PC-3 (cell line): ENCODE measurements around the gene FOXE1. TPM values are rescaled to one million over a fixed set of nuclear protein-coding genes. Genes with fewer than 3 reads are reported as not detected.

Source experiments
- ATAC-seq: fragments of 200-7000 bp; cut with Tn5 transposase; 2 replicates; pipeline ENCODE4 v1.9.1; 2020; ENCODE audit warnings: mild to moderate bottlenecking, moderate library complexity
- BruUV-seq: library from RNA; stranded (reverse); fragments of 400-500 nt; replicated peaks from 2 replicates; lab custom pipeline; 2021; lab: Mats Ljungman, UMichigan
- CTCF ChIA-PET: fragments of 300-600 bp; sonication (Branson Sonifier 250); formaldehyde crosslinking; loops from one replicate; lab custom pipeline; 2022; ENCODE audit warnings: antibody characterized with exemption; lab: Charles Lee
- POLR2A ChIA-PET: fragments of 300-600 bp; sonication (Branson Sonifier 250); formaldehyde crosslinking; loops from one replicate; lab custom pipeline; 2022; ENCODE audit warnings: antibody characterized with exemption; ENCODE audit not compliant: unreplicated experiment; lab: Charles Lee
- DNase-seq: peaks from one replicate; pipeline ENCODE4 v3.0.0-alpha.2; 2015
- H2AFZ ChIP-seq: fragments of 300-600 bp; sonication (generic); 2 replicates; pipeline ENCODE4 v1.6.0; 2016; ENCODE audit warnings: antibody characterized with exemption, low read length
- H3F3A ChIP-seq: fragments of 300-600 bp; sonication (generic); one replicate; pipeline ENCODE4 v1.6.0; 2017; ENCODE audit warnings: antibody characterized with exemption, low read length, control low read depth, mild to moderate bottlenecking; ENCODE audit not compliant: unreplicated experiment
- H3K27ac ChIP-seq: fragments of 300-600 bp; sonication (generic); 2 replicates; pipeline ENCODE4 v1.5.1; 2016; ENCODE audit warnings: mild to moderate bottlenecking, low read length
- H3K27me3 ChIP-seq: fragments of 300-600 bp; sonication (generic); 2 replicates; pipeline ENCODE4 v1.6.1; 2016; ENCODE audit warnings: low read length, mixed read lengths
- H3K36me3 ChIP-seq: fragments of 300-600 bp; sonication (generic); 2 replicates; pipeline ENCODE4 v1.6.1; 2016; ENCODE audit warnings: low read depth, mixed run types, low read length, mixed read lengths
- H3K4me1 ChIP-seq: fragments of 300-600 bp; sonication (generic); 2 replicates; pipeline ENCODE4 v1.5.1; 2016; ENCODE audit warnings: low read length; ENCODE audit not compliant: insufficient read depth
- H3K4me2 ChIP-seq: fragments of 300-600 bp; sonication (generic); 2 replicates; pipeline ENCODE4 v1.6.0; 2016; ENCODE audit warnings: low read length
- H3K4me3 ChIP-seq: fragments of 300-600 bp; sonication (generic); 2 replicates; pipeline ENCODE4 v1.5.1; 2016; ENCODE audit warnings: mild to moderate bottlenecking, low read length, mixed read lengths
- H3K79me2 ChIP-seq: fragments of 300-600 bp; sonication (generic); 2 replicates; pipeline ENCODE4 v1.6.1; 2017; ENCODE audit warnings: low read length, mixed read lengths
- H3K9ac ChIP-seq: fragments of 300-600 bp; sonication (generic); 2 replicates; pipeline ENCODE4 v1.6.0; 2016; ENCODE audit warnings: mild to moderate bottlenecking, low read length
- H3K9me2 ChIP-seq: fragments of 300-600 bp; sonication (generic); replicated peaks from 2 replicates; pipeline ENCODE4 v1.6.1; 2016; ENCODE audit warnings: mixed run types, low read length, mixed read lengths
- H3K9me3 ChIP-seq: fragments of 300-600 bp; sonication (generic); 2 replicates; pipeline ENCODE4 v1.6.1; 2016; ENCODE audit warnings: low read length, mixed read lengths
- H4K20me1 ChIP-seq: fragments of 300-600 bp; sonication (generic); 2 replicates; pipeline ENCODE4 v1.6.1; 2016; ENCODE audit warnings: low read length, mixed read lengths
- EZH2 ChIP-seq: fragments of 300-600 bp; sonication (generic); IDR thresholded peaks from one replicate; pipeline ENCODE4 v1.6.1; 2017; ENCODE audit warnings: antibody characterized with exemption, mild to moderate bottlenecking, low read length; ENCODE audit not compliant: unreplicated experiment
- EZH2phosphoT487 ChIP-seq: fragments of 300-600 bp; sonication (generic); IDR thresholded peaks from 2 replicates; pipeline ENCODE4 v1.6.1; 2018; ENCODE audit warnings: mild to moderate bottlenecking, antibody characterized with exemption, low read length, borderline replicate concordance
- intact Hi-C: fragments of 100-400 bp; cut with micrococcal nuclease; formaldehyde crosslinking; loops from 2 replicates; pipeline ENCODE4 v1.9.0; 2023
- total RNA-seq: library from RNA; depleted of rRNA; stranded (reverse); fragments of >200 nt; gene quantifications from 2 replicates; pipeline ENCODE4 v1.2.3, GENCODE V29; 2014
- TF ChIP-seq, protein P1 (sequence below): fragments of 300-600 bp; sonication (generic); conservative IDR thresholded peaks from 2 replicates; pipeline ENCODE4 v1.5.1; 2017; ENCODE audit warnings: antibody characterized with exemption, low read depth, mild to moderate bottlenecking, low read length

The FOXE1 gene
- total RNA-seq, 1 experiment from 2014 or later = not detected

DNA sequence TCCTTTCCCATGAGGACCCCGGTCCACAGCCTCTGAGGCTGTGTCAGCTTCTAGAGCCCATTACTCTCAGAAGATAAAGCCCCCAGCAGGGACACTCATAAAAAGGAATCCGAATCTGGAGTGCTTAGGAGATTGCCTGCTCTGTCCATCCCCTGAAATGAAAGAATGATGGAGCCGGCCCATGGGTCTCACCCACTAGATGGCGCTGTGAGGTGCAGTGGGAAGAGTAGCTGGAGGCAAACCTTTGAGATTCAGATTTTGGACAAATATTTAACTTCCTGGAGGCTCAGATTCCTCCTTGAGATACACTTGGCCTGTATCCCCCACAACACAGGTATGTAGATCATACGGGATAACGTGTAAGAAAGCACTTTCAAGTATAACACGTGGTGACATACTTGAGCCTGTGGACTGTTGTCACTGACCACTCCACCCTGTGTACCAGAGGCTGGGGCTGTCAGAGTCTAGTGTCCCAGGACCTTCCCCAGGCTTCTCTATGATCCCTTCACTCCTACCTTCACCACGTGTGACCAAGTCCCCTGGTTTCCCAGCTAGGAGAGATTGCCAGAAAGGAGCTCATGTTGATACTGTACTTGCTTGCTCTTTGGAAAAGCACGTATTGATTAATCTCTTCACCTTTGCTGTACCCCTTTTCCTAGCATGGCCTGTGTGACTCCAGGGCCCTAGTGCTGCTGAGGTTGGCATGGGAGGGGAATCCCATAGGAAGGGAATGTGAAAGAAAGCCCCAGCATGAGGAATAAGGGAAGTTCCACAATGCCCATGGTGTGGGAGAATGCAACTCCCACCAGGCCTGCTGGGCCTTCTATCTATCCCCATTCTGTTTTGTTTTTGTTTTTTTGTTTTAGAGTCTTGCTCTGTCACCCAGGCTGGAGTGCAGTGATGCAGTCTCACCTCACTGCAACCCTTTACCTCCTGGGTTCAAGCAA is 37.2 kb downstream of the FOXE1 start:
- Histone ChIP-seq H3K9me2 (no peaks in the 10 kb centered on the region), H3K27ac (no peak overlapping the region), H3K4me1 (no peaks in the 10 kb centered on the region), H3K36me3 (no peaks in the 10 kb centered on the region), H3K27me3 (no peaks in the 10 kb centered on the region), H3K9me3 (no peaks in the 10 kb centered on the region), H4K20me1 (no peaks in the 10 kb centered on the region), H3K4me2 (no peak overlapping the region), H2AFZ (no peak overlapping the region), H3F3A (no peaks in the 10 kb centered on the region), H3K79me2 (no peaks in the 10 kb centered on the region), H3K9ac (no peak overlapping the region), H3K4me3 (no peak overlapping the region)
- TF ChIP-seq, protein P1, sequence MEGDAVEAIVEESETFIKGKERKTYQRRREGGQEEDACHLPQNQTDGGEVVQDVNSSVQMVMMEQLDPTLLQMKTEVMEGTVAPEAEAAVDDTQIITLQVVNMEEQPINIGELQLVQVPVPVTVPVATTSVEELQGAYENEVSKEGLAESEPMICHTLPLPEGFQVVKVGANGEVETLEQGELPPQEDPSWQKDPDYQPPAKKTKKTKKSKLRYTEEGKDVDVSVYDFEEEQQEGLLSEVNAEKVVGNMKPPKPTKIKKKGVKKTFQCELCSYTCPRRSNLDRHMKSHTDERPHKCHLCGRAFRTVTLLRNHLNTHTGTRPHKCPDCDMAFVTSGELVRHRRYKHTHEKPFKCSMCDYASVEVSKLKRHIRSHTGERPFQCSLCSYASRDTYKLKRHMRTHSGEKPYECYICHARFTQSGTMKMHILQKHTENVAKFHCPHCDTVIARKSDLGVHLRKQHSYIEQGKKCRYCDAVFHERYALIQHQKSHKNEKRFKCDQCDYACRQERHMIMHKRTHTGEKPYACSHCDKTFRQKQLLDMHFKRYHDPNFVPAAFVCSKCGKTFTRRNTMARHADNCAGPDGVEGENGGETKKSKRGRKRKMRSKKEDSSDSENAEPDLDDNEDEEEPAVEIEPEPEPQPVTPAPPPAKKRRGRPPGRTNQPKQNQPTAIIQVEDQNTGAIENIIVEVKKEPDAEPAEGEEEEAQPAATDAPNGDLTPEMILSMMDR = peak; percentile 71
- no peak for TF ChIP-seq EZH2phosphoT487
- POLR2A ChIA-PET = no interaction called here
- ATAC-seq = no peak
- CTCF ChIA-PET = no interaction called here
- DNase-seq = peak; percentile 41
- intact Hi-C loops = no loop called here
- no TSS peak for BruUV-seq

- Histone ChIP-seq H3K9ac (no peak overlapping the region), H3K4me2 (no peak overlapping the region), H3K27ac (no peak overlapping the region), H3K9me3 (no peaks in the 10 kb centered on the region), H3K79me2 (no peaks in the 10 kb centered on the region), H3K36me3 (no peaks in the 10 kb centered on the region), H4K20me1 (no peaks in the 10 kb centered on the region), H2AFZ (no peak overlapping the region), H3K4me3 (no peak overlapping the region), H3F3A (no peaks in the 10 kb centered on the region), H3K27me3 (no peaks in the 10 kb centered on the region), H3K4me1 (no peaks in the 10 kb centered on the region), H3K9me2 (no peaks in the 10 kb centered on the region)
- ATAC-seq (no peak), DNase-seq (no peak)
- intact Hi-C loops = no loop called here
- BruUV-seq = no TSS peak
- ChIA-PET CTCF (no interaction called here), POLR2A (no interaction called here)
- no peak for TF ChIP-seq EZH2phosphoT487
- TF ChIP-seq, protein P1 = no peak
- TF ChIP-seq EZH2 = no peak
Observed at GRCh38 chr9:97891736-97892135, 38.7 kb downstream of the FOXE1 start.

DNA sequence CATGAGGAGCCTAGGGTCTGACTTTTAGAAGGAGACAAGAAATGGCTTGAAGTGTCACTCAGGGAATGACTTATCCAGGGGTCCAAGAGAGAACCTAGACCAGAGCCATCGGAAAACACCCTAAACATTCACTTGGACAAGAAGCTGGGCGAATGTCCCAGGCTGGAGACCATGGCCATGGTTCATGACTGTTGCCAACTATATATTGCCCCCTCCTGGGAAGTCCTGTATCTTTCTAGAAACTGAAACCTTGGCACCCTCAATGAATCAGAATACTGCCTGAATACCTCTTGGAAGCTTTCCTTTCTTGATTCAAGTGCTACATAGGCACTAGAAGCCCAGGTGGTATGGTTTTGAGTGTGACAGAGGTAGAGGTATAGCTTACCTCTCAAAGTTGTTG is 39.4 kb downstream of the FOXE1 start:
- Histone ChIP-seq H2AFZ (no peak overlapping the region), H3K9me3 (no peaks in the 10 kb centered on the region), H3K9ac (no peak overlapping the region), H3K27ac (no peak overlapping the region), H3K36me3 (no peaks in the 10 kb centered on the region), H3K79me2 (no peaks in the 10 kb centered on the region), H3K4me2 (no peak overlapping the region), H3K9me2 (no peaks in the 10 kb centered on the region), H4K20me1 (no peaks in the 10 kb centered on the region), H3K27me3 (no peaks in the 10 kb centered on the region), H3K4me1 (no peaks in the 10 kb centered on the region), H3K4me3 (no peak overlapping the region), H3F3A (no peaks in the 10 kb centered on the region)
- intact Hi-C loops = no loop called here
- CTCF ChIA-PET = no interaction called here
- ATAC-seq = no peak
- no peak for TF ChIP-seq EZH2
- no peak for TF ChIP-seq EZH2phosphoT487
- TF ChIP-seq, protein P1 = no peak
- no TSS peak for BruUV-seq
- POLR2A ChIA-PET = no interaction called here
- DNase-seq = no peak
